ENCODE data around the gene NPBWR2.

The NPBWR2 gene

GRCh38 chr20:64074963-64075362 is 32.4 kb downstream of the NPBWR2 start:
- H3K27ac ChIP-seq (ENCODE audit: low read depth, low read length, poor library complexity, severe bottlenecking) = no peak overlapping the region
- H3F3A ChIP-seq (ENCODE audit: insufficient read depth, low read length) = no peaks in the 10 kb centered on the region
- 0 out of 2 replicates have a peak, but pooled peaks cover 4% of the 10 kb centered on the region for H3K27me3 ChIP-seq (ENCODE audit: insufficient read depth, low read length)
- no peaks in the 10 kb centered on the region for H3K79me2 ChIP-seq (ENCODE audit: insufficient read depth, low read length)
- H3K9me3 ChIP-seq (ENCODE audit: low read length) = no peaks in the 10 kb centered on the region
- H3K9me2 ChIP-seq (ENCODE audit: low read depth, low read length) = no peaks in the 10 kb centered on the region
- H3K4me2 ChIP-seq (ENCODE audit: low read length) = no peak overlapping the region
- H3K9ac ChIP-seq (ENCODE audit: low read length) = no peak overlapping the region
- H3K36me3 ChIP-seq (ENCODE audit: insufficient read depth, low read length) = no peaks in the 10 kb centered on the region; the same call in 1 of the 2 replicates
- no peaks in the 10 kb centered on the region for H4K20me1 ChIP-seq (ENCODE audit: insufficient read depth, low read length)
- no peak overlapping the region for H3K4me3 ChIP-seq (ENCODE audit: low read depth, low read length, poor library complexity, severe bottlenecking)
- no peak for TF ChIP-seq EZH2 (IDR thresholded peaks at IDR 0.05; ENCODE audit: borderline replicate concordance, low read length)
- no peak for TF ChIP-seq CTCF (IDR thresholded peaks at IDR 0.05; ENCODE audit: low read length)
- H2AFZ ChIP-seq (ENCODE audit: low read length) = no peak overlapping the region
- peaks cover 24% of the 10 kb centered on the region for H3K4me1 ChIP-seq (ENCODE audit: insufficient read depth, low read length, severe bottlenecking)

- Histone ChIP-seq H3K27me3 (ENCODE audit: insufficient read depth, low read length) (0 out of 2 replicates have a peak, but pooled peaks cover 4% of the 10 kb centered on the region), H4K20me1 (ENCODE audit: insufficient read depth, low read length) (no peaks in the 10 kb centered on the region), H3K4me3 (ENCODE audit: low read depth, low read length, poor library complexity, severe bottlenecking) (no peak overlapping the region)
Measured at GRCh38 chr20:64074184-64074789, 33.1 kb downstream of the NPBWR2 start.

GRCh38 chr20:64073476-64074183 is 33.7 kb downstream of the NPBWR2 start:
- H3K9ac ChIP-seq (ENCODE audit: low read length) = no peak overlapping the region
- no peak overlapping the region for H2AFZ ChIP-seq (ENCODE audit: low read length)
- TF ChIP-seq EZH2 (IDR thresholded peaks at IDR 0.05; ENCODE audit: borderline replicate concordance, low read length) = no peak
- no peak for TF ChIP-seq CTCF (IDR thresholded peaks at IDR 0.05; ENCODE audit: low read length)
- peaks cover 9% of the 10 kb centered on the region; the same call in 1 of the 2 replicates for H3K27me3 ChIP-seq (ENCODE audit: insufficient read depth, low read length)
- no peaks in the 10 kb centered on the region for H3K79me2 ChIP-seq (ENCODE audit: insufficient read depth, low read length)
- H3K4me3 ChIP-seq (ENCODE audit: low read depth, low read length, poor library complexity, severe bottlenecking) = no peak overlapping the region
- no peaks in the 10 kb centered on the region for H3F3A ChIP-seq (ENCODE audit: insufficient read depth, low read length)
- H3K36me3 ChIP-seq (ENCODE audit: insufficient read depth, low read length) = no peaks in the 10 kb centered on the region; the same call in 1 of the 2 replicates
- peaks cover 18% of the 10 kb centered on the region for H3K4me1 ChIP-seq (ENCODE audit: insufficient read depth, low read length, severe bottlenecking)
- H3K9me3 ChIP-seq (ENCODE audit: low read length) = no peaks in the 10 kb centered on the region
- no peaks in the 10 kb centered on the region for H4K20me1 ChIP-seq (ENCODE audit: insufficient read depth, low read length)
- H3K27ac ChIP-seq (ENCODE audit: low read depth, low read length, poor library complexity, severe bottlenecking) = no peak overlapping the region
- no peaks in the 10 kb centered on the region for H3K9me2 ChIP-seq (ENCODE audit: low read depth, low read length)
- no peak overlapping the region for H3K4me2 ChIP-seq (ENCODE audit: low read length)

More at GRCh38 chr20:64074184-64074789, 33.1 kb downstream of the NPBWR2 start:
- Histone ChIP-seq H3K4me2 (ENCODE audit: low read length) (no peak overlapping the region), H3K27ac (ENCODE audit: low read depth, low read length, poor library complexity, severe bottlenecking) (no peak overlapping the region), H3K36me3 (ENCODE audit: insufficient read depth, low read length) (no peaks in the 10 kb centered on the region; the same call in 1 of the 2 replicates), H3K79me2 (ENCODE audit: insufficient read depth, low read length) (no peaks in the 10 kb centered on the region), H3K9me3 (ENCODE audit: low read length) (no peaks in the 10 kb centered on the region), H3F3A (ENCODE audit: insufficient read depth, low read length) (no peaks in the 10 kb centered on the region), H3K9ac (ENCODE audit: low read length) (no peak overlapping the region), H3K4me1 (ENCODE audit: insufficient read depth, low read length, severe bottlenecking) (peaks cover 24% of the 10 kb centered on the region), H3K9me2 (ENCODE audit: low read depth, low read length) (no peaks in the 10 kb centered on the region), H2AFZ (ENCODE audit: low read length) (no peak overlapping the region)
- TF ChIP-seq CTCF (IDR thresholded peaks at IDR 0.05; ENCODE audit: low read length) (no peak), EZH2 (IDR thresholded peaks at IDR 0.05; ENCODE audit: borderline replicate concordance, low read length) (no peak)
